ENCODE results near the gene DMRTC2.

Gene DMRTC2

GRCh38 chr19:41804336-41804735 is 40.5 kb upstream of the DMRTC2 start:
- Histone ChIP-seq H3K9me2 (replicated peaks; ENCODE audit: insufficient read depth, low read length) (no peaks in the 10 kb centered on the region), H3K36me3 (ENCODE audit: low read length) (no peaks in the 10 kb centered on the region), H2AFZ (ENCODE audit: low read depth, low read length, severe bottlenecking) (no peak overlapping the region), H3K27ac (ENCODE audit: low read depth, low read length) (no peak overlapping the region), H4K20me1 (ENCODE audit: low read depth, low read length) (no peaks in the 10 kb centered on the region), H3K27me3 (ENCODE audit: low read length) (no peaks in the 10 kb centered on the region), H3K4me3 (ENCODE audit: insufficient read depth, low read length, poor library complexity, severe bottlenecking) (no peak overlapping the region), H3K4me2 (ENCODE audit: low read depth, low read length, poor library complexity, severe bottlenecking) (no peak overlapping the region), H3K9ac (ENCODE audit: low read length) (no peak overlapping the region), H3F3A (ENCODE audit: insufficient read depth) (no peaks in the 10 kb centered on the region), H3K9me3 (ENCODE audit: insufficient read depth, low read length) (no peaks in the 10 kb centered on the region), H3K79me2 (ENCODE audit: insufficient read depth, low read length) (no peaks in the 10 kb centered on the region)
- TF ChIP-seq EZH2phosphoT487 (conservative IDR thresholded peaks at IDR 0.05; ENCODE audit: low read length) (no peak), CTCF (IDR thresholded peaks at IDR 0.05; ENCODE audit: insufficient read depth, low read length, poor library complexity, severe bottlenecking) (no peak)

GRCh38 chr19:41807176-41807575 is 37.7 kb upstream of the DMRTC2 start:
- no peak overlapping the region for H3K4me3 ChIP-seq (ENCODE audit: insufficient read depth, low read length, poor library complexity, severe bottlenecking)

GRCh38 chr19:41808663-41809566 is 35.9 kb upstream of the DMRTC2 start:
- H3K36me3 ChIP-seq (ENCODE audit: low read length): no peaks in the 10 kb centered on the region
- TF ChIP-seq EZH2phosphoT487 (conservative IDR thresholded peaks at IDR 0.05; ENCODE audit: low read length): no peak
- no peak for TF ChIP-seq CTCF (IDR thresholded peaks at IDR 0.05; ENCODE audit: insufficient read depth, low read length, poor library complexity, severe bottlenecking)
- H3K9ac ChIP-seq (ENCODE audit: low read length): no peak overlapping the region
- H3K9me3 ChIP-seq (ENCODE audit: insufficient read depth, low read length): no peaks in the 10 kb centered on the region
- H2AFZ ChIP-seq (ENCODE audit: low read depth, low read length, severe bottlenecking): no peak overlapping the region
- no peaks in the 10 kb centered on the region for H3F3A ChIP-seq (ENCODE audit: insufficient read depth)
- H3K79me2 ChIP-seq (ENCODE audit: insufficient read depth, low read length): no peaks in the 10 kb centered on the region
- no peaks in the 10 kb centered on the region for H4K20me1 ChIP-seq (ENCODE audit: low read depth, low read length)
- H3K4me2 ChIP-seq (ENCODE audit: low read depth, low read length, poor library complexity, severe bottlenecking): no peak overlapping the region
- no peaks in the 10 kb centered on the region for H3K27me3 ChIP-seq (ENCODE audit: low read length)
- no peak overlapping the region for H3K4me3 ChIP-seq (ENCODE audit: insufficient read depth, low read length, poor library complexity, severe bottlenecking)
- H3K9me2 ChIP-seq (replicated peaks; ENCODE audit: insufficient read depth, low read length): no peaks in the 10 kb centered on the region
- H3K27ac ChIP-seq (ENCODE audit: low read depth, low read length): no peak overlapping the region

More at GRCh38 chr19:41807176-41807575, 37.7 kb upstream of the DMRTC2 start:
- no peaks in the 10 kb centered on the region for H4K20me1 ChIP-seq (ENCODE audit: low read depth, low read length)
- H3K4me2 ChIP-seq (ENCODE audit: low read depth, low read length, poor library complexity, severe bottlenecking): no peak overlapping the region
- no peaks in the 10 kb centered on the region for H3K9me2 ChIP-seq (replicated peaks; ENCODE audit: insufficient read depth, low read length)
- H3K36me3 ChIP-seq (ENCODE audit: low read length): no peaks in the 10 kb centered on the region
- H3K9me3 ChIP-seq (ENCODE audit: insufficient read depth, low read length): no peaks in the 10 kb centered on the region
- H2AFZ ChIP-seq (ENCODE audit: low read depth, low read length, severe bottlenecking): no peak overlapping the region
- no peak overlapping the region for H3K9ac ChIP-seq (ENCODE audit: low read length)
- TF ChIP-seq CTCF (IDR thresholded peaks at IDR 0.05; ENCODE audit: insufficient read depth, low read length, poor library complexity, severe bottlenecking): no peak
- TF ChIP-seq EZH2phosphoT487 (conservative IDR thresholded peaks at IDR 0.05; ENCODE audit: low read length): no peak
- H3K27ac ChIP-seq (ENCODE audit: low read depth, low read length): no peak overlapping the region
- H3F3A ChIP-seq (ENCODE audit: insufficient read depth): no peaks in the 10 kb centered on the region
- H3K27me3 ChIP-seq (ENCODE audit: low read length): no peaks in the 10 kb centered on the region
- H3K79me2 ChIP-seq (ENCODE audit: insufficient read depth, low read length): no peaks in the 10 kb centered on the region

Data from SU-DHL-6 (cell line).